Measurements from ENCODE around the gene RHBDL2.
A peak's percentile ranks its signal among the peaks of the same experiment; 100 is the strongest.
"Not testable (repeated sequence)": the region's sequence is repeated elsewhere in the genome, so short reads cannot be mapped to it uniquely, and the experiment has no call there.

The RHBDL2 gene

DNA sequence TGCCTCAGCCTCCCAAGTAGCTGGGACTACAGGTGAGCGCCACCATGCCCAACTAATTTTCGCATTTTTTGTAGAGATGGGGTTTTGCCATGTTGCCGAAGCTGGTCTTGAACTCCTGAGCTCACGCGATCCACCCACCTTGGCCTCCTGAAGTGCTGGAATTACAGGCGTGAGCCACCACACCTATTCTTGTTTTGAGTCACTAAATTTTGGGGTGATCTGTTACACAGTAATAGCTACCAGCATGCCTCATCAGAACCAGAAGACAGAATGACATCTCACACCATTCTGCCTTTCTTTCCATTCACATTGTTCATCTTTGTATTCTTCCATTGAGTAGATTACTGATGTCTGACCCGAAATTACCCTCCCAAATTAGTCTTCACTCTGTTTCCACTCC lies 9.1 kb downstream of the RHBDL2 start:
- DNase-seq, result peak; percentile 38 to 46

DNA sequence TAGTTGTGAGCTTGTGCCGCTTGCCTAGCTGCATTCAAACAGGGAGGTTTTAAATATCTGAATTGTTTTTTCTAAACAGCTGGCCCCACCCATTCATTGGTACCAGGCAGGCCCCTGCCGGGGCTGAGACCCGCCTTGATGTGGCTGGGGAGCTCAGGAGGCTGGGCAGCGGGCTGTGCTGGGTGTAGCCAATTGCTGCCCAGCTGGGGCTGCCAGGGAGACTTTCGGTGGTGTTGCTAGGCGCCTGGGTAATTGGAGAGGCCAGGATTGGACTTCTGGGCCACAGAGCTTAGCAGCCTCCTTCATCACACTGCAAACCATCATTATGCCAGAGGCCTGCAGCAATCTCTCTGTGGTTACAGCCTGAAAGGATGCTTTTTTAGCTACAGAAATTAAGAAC lies 12.2 kb downstream of the RHBDL2 start:
- no peak for DNase-seq

DNA sequence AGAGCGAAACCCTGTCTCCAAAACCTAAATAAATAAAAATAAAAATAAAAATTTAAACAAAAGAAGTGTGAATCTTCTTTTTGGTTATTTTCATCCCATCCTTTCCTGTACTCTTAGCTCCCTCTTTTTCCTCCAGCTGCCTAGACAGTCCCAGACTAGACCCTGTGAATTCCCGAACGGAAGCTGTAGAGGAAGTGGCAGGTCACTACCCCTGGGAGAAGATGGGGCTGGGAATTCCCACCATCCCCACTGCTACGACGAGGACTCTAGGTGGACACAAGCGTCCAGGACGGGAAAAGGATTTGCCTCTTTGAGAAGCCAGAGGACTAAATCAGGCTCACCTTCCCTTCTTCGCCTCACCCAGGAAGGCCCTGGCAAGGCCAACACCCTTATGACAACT lies 12.6 kb downstream of the RHBDL2 start:
- DNase-seq, result no peak

DNA sequence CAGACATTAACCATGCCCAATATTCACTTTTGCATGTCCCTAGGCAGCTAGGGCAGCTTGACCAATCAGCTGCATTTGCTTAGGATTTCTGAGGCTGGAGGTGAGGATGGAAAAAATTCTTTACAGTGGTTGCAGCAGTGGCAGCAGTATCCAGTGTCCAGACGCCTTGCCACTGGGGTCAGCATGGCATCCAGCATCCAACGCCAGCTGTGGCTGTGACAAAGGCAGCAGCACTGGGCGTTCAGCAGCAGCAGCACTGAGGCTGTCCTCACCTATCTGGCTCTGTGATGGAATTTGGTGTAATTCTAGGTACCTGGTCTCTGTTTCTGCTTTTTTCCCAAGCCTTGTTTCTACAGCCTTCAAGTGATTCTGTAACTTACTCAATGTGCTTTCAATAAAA lies 15.5 kb downstream of the RHBDL2 start:
- no peak for DNase-seq

DNA sequence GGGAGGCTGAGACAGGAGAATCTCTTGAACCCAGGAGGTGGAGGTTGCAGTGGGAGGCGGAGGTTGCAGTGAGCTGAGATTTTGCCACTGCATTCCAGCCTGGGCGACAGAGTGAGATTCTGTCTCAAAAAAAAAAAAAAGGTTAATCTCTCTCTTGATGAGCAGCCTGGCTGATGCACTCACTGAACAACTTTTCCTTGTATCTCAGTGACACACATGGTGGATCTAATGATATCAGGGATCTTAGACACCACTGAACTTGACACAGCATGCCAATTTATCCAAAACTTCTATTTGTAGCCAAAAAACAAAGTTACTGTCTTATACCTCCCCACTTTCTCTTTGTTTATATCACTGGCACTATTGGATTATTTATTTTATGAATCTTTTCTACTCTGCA lies 16.2 kb downstream of the RHBDL2 start:
- no peak for DNase-seq

DNA sequence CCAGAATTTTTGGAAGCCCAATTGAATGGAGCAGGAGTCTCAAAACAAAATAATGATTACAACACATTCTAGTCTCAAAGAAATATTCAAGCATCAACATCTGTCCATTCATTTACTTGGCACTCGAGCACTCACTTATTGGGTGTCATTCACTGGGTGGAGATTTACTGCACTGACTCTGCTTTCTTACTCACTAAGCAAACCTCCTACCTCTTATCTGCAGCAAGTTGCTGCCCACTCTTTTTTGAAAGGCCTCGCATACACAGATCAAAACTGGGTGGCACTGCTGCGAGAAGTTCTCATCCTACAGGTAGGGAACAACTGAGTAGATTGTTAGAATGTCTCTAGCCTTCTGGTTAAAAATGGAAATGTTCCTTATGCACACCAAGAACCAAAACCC lies 18.0 kb downstream of the RHBDL2 start:
- peak in 1 of 2 experiments; percentile 39 for DNase-seq

DNA sequence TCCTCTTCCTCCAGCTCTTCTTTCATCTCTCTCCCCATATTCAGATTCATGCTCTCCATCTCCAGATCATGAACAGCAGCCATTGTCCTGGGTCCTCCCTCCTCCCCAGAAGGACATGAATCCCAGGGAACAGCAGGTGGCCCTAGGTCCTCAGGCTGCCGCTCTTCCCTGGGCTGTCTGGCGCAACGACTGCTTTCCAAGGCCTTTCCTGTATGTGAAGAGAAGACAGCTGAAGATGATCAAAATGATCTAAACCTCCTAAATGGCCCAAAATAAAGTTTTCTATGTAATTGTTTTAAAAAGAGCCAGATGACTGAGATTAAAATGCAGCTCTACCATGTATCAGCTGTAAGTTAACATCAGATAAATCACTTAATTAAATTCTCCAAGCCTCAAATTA lies 22.5 kb downstream of the RHBDL2 start:
- no peak for DNase-seq

DNA sequence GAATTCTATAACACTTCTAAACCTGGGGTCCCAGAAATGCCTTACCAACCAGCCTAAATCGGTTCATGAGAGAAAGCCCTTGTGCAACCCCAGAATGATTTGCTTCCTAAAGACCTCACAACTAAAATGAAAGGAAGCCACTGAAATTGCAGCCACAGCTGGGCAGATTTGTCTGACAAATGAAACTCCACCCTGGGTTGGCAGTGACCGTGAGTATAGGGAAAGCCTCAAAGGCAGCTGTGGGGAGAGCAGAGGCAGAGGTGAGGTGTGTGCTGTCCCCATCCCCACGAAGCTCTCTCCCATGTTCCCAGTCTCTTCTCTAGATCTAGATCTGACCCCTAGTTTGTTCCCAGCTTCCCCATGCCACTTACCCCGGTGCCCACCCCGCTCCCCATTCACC lies 23.1 kb downstream of the RHBDL2 start:
- no peak for DNase-seq

DNA sequence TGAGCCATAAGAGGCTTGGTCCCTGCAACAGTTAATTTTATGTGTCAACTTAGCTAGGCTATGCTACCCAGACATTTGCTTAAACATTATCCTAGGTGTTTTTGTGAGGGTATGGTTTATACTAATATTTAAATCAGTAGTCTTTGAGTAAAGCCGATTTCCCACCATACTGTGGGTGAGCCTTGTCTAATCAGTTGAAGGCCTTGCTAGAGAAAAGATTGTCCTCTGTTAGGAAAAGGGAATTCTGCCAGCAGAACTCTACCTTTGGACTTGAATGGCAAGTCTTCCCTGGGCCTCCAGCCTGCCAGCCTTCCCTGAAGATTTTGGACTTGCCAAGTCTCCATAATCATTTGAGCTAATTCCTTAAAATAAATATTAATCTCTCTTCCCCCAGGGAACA lies 23.9 kb downstream of the RHBDL2 start:
- no peak for DNase-seq

DNA sequence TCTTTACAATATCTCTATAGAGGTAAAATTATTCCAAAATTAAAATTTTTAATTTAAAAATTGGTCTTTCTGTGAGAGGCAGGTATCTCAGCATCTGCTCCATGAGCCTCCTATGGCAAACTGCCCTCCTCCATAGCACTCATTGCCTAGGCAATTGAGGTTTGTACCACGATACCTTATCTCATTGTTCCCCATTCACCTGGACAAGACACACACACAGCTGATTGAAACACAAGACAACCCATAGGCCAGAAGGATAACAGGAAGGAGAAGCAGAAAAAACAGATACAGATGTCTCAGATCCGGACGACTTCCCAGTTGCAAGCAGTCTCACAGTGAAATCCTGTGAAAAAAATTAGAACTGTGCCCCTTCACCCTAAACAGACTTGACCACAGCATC lies 24.3 kb downstream of the RHBDL2 start:
- no peak for DNase-seq

DNA sequence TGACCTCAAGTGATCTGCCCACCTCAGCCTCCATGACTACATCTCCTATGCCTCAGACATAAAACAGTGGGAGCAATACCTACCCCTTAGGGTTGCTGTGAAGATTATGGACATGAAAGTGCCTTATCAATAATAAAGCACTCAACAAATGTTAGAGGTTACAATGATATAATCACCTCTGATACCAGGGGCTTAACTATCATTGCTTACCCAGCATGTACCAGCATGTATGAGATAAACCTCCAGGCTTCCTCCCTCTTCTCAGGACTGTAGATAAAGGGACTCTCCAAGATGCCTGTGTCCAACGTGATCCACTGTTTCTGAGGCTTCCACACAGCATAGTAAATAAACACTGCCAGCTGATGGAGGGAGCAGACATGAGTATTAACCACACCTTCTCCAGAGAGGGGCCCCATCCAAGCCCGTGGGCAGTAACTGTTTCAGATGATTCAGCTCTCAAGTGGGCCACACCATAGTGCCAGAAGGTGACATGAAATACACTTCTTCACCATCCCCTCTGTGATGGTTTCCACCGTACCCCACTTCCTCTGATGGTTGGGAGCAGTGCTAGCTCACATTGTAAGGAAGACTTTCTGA lies 26.2 kb downstream of the RHBDL2 start:
- peak; percentile 51 to 53 for DNase-seq

DNA sequence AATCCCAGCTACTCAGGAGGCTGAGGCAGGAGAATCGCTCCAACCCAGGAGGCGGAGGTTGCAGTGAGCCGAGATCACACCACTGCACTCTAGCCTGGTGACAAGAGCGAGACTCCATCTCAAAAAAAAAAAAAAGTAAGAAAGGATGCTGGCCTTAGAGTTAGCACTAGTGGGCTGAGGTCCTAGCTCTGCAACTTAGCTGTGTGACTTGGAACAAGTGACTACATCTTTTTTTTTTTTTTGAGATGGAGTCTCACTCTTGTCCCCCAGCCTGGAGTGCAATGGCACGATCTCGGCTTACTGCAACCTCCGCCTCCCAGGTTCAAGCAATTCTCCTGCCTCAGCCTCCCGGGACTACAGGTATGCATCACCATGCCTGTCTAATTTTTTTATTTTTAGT lies 26.7 kb downstream of the RHBDL2 start:
- not testable (repeated sequence) for DNase-seq

DNA sequence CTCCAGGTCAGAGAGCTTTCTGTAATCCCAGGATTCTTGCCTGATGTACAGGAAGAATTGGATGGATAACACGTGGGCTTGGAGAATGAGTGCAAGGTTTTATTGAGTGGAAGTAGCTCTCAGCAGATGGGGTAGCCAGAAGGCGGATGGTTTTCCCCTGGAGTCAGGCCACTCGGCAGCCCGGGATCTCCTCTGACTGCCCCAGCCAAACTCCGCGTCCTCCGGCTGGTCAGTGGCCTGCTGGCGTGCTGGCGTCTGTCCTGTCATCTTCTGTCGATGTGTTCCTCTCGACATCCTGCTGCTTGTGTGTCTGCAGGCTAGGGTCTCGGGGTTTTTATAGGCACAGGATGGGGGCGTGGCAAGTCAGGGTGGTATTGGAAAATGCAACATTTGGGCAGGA lies 32.8 kb downstream of the RHBDL2 start:
- DNase-seq, result no peak

DNA sequence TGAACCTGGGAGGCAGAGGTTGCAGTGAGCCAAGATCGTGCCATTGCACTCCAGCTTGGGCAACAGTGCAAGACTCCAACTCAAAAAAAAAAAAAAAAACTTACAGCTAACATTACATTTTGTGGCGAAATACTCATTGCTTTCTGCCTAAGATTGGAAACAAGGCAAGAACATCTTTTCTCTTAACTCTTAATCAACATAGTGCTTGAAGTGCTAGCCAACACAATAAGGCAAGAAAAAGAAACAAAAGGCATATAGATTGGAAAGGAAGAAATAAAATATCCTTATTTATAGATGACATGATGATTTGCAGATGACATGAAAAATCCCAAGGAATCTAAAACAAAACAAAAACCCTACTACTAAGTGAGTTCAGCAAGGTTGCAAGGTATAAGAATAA lies 35.6 kb downstream of the RHBDL2 start:
- DNase-seq, result no peak

DNA sequence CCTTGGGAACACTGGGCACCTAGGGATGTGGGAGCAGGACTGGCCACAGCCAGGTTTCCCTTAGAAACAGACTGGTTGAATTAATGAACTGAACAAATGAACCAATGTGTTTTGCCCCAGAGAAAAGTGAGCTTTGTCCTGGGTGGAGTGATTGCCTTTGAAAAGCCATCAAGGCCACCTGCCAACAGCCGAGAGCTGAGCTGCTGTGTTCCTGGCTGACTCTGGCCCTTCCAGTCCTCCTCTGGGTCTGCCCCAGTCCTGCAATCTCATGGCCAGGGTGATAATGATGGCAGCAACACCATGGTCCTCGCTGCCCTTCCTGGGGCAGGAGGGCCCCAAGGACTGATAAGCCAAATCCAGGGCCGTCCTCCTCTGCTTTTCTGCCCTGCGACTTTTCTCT lies 42.1 kb downstream of the RHBDL2 start:
- no peak for DNase-seq

DNA sequence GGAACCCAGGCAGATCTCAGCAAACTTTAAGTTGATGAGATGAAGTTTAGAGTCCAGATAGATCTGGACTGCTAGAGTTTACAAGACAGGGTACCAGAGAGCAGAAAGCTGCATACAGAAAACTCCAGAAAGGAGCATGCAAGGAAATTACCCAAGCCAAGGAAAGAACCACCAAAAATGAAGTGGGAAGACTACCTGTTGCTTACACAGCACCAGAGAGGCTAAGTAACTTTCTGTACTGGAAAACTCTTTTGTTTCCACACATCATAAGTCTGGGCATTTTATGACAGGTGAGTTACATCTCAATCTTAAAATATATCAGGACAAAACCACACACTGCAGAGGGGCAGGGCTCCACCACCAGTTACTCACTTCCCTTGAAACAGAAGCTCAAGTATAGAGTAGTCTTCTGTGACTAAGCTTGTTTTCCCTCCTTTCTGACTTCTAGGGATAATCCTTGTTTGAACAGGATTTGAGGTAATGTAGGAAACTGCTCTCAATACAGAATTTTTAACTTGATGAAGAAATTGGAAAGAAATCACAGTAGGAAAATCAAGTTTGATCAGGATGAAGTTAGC lies 42.9 kb downstream of the RHBDL2 start:
- DNase-seq, result no peak

DNA sequence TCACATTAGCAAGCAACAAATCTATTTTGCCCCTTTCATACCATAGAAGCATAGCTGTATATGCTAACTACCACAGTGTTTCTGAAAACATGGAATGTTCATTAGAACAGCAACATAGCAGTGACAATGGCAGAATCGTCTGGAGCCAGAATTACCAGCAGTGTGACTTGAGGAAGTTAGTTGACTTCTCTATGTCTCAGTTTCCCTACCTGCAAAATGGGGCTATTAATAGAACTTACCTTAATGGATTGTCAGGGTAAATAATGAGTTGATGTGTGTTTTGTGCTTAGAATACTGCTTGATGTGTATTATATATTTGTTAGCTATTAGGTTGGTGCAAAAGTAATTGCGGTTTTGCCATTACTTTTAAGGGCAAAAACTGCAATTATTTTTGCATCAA lies 45.5 kb downstream of the RHBDL2 start:
- DNase-seq, result no peak

DNA sequence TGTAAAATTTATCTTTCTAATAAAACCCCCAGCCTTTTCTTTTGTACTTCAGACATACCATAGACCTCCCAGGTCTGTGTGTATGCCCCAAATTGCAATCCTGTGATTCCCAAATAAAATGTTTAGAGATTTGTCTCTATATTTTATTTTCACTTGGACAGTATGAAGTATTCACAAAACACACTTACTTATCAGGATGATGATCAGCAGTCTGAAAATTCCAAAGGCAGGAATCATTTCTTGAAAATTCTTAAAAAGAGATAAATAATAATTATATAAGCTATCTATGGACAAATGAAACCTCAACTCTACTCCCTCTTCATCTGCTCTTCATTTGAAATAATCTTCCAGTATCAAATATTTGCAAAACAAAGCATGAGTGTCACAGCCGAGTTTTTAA lies 48.7 kb downstream of the RHBDL2 start:
- no peak for DNase-seq

DNA sequence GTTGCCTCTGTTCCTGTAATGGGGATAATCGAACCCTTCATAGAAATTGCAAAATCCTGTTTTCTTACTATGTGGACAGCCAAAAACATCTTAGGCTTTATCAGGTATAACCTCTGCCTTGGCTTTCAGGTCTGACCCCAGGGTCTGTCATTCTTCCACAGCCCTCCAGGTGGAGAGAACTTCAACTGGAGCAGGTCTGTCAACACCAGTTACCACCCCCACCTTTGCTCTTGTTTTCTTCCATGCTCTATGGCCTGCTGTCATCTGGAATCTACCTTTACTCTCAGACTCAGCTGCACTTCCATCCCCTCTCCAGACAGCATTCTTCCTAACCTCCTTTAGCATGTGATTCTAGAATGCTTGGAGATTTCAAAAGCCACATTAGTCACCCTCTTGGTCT lies 49.9 kb downstream of the RHBDL2 start:
- DNase-seq, result no peak

DNA sequence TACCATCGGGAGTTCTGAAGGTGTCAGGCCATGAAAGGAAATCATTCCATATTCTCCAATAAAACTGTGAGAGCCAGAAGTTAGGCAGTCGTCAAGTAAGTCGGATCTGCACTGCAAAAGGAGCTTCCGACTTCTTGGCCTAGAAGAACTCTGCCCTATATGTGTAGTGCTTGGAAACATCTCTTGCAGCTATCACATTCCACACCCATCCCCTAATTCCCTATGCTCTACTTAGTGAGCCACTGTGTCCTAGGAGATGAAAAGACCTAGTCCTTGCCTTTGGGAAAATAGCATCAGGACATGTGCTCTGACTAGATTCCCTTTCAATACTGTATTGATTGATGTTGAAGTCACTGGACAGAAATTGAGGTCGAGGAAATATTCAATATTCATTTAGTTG lies 52.0 kb downstream of the RHBDL2 start:
- no peak for DNase-seq

DNA sequence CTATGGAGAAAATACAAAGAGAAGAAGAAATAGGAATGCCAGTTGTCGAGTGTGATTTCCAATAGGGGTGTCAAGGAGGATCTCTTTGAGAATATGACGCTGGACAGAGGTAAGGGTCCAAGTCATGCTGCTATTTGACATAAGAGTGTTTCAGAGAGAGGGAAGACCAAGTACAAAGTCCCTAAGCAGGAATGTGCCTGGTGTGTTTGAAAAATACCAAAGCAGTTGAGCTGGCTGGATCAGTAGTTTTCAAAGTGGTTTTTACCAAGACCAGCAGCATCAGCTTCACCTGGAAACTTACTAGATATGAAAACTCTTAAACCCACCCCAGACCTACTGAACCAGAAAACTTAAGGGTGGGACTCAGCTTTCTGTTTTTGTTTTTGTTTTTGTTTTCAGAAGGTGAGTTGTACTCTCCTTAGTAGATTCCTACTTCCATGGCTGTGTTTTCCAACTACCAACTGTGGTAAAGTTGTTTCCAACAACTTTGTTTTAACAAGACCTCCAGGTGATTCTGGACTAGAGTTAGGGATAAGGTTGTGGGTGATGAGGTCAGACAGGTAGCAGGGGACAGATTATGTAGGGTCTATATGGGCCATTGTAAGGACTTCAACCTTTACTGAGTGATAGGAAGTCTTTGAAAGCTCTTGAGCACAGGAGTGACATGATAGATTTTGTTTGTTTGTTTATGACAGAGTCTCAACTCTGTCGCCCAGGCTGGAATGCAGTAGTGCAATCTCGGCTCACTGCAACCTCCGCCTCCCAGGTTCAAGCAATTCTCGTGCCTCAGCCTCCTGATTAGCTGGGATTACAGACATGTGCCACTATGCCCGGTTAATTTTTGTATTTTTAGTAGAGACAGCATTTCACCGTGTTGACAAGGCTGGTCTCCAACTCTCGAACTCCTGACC lies 53.0 kb downstream of the RHBDL2 start:
- DNase-seq, result no peak

DNA sequence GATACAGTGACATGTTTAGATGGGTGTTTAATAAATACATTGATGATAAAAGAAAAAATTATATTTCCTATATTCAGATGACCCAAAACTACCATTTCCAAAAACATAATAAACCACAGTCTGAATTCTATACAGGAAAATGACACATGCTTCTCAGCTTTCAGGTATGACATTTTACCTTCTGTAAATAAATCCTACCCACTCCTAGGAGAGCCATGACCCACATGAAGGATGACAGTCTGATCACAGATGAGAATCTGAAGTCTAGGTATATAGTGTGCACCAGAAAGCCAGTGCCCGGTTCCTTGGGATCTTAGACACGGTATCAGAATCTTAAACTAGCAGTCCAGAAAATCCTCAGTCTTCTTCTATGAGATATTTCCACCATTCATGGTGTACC lies 56.5 kb downstream of the RHBDL2 start:
- DNase-seq, result no peak

DNA sequence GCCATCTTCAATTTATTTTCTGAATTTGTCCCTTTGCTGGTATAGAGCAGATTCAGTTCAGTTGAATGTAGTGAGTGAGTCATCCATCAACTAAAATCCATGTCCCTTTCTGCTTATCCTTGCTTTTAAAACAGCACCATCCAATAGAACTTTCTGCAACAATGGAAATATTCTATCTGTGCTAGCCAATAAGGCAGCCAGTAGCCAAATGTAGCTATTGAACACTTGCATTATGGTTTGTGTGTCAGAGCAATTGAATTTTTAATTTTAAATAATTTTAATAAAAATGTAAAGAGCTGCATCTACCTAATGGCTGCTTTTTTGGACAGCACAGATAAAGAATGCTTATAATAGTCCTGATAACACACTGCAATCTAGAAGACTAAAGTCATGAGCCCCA lies 60.1 kb downstream of the RHBDL2 start, which contains the start of gene GJA9:
TSS of gene GJA9 (minus strand) at position 101 of the 400 bp plus-strand sequence. CDS start 5,489 bp downstream, outside the sequence.
- DNase-seq, result no peak

DNA sequence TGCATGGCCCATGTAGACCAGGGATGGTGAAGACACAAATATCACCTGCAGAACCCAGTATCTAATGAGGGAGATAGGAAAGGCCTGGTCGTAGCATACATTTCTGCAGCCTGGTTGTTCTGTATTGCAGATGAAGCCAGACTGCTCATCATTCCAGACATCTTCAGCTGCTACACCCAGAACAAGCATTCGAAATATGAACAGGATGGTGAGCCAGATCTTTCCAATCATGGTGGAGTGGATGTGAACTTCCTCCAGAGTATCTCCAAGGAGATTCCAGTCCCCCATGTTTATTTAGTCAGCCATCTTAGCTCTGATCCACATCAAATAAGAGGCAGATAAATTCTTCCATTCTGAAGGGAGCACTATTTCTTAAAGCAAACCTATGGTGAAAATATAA lies 65.8 kb downstream of the RHBDL2 start:
- no peak for DNase-seq
